Thyroid gland (tissue), 4 donors: Measurements from ENCODE around the gene SLC29A3.

Source experiments
- POLR2A ChIP-seq, 2 donors: fragments of 450-650 bp; IDR thresholded peaks; one replicate each; pipeline ENCODE4 v1.6.1; 2017; ENCODE audit warnings: antibody characterized with exemption in 2 of 2, mild to moderate bottlenecking in 2 of 2, moderate library complexity in 1 of 2
- TF ChIP-seq, protein P1 (sequence below), 6 experiments: fragments of 200-600 bp in 3 of 6; fragments of 450-650 bp in 3 of 6; sonication (generic) in 3 of 6; IDR thresholded peaks; one replicate each; pipeline ENCODE4 v1.5.1; 2016 to 2019; ENCODE audit warnings: antibody characterized with exemption in 6 of 6, mild to moderate bottlenecking in 2 of 6, inconsistent platforms in 1 of 6, moderate library complexity in 1 of 6

DNA sequence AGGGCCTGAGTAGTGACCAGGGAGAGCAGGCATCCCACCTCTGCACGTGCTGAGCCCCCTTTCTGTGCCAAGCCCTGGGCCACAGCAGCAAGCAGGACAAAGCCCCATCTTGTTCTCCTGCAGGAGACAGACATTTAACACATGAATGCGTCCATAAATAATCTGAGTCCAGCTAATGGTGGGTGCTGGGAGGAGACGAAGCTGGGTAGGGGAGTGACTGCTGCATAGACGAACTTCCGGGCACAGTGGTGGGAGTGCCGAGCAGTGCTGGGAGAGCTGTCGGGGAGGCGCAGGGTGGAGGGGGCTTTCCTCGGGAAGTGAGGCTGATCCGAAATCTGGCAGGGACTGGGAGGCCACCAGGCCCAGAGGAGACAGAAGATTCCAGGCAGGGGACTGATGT lies 35.2 kb upstream of the SLC29A3 start:
- TF ChIP-seq, protein P1, sequence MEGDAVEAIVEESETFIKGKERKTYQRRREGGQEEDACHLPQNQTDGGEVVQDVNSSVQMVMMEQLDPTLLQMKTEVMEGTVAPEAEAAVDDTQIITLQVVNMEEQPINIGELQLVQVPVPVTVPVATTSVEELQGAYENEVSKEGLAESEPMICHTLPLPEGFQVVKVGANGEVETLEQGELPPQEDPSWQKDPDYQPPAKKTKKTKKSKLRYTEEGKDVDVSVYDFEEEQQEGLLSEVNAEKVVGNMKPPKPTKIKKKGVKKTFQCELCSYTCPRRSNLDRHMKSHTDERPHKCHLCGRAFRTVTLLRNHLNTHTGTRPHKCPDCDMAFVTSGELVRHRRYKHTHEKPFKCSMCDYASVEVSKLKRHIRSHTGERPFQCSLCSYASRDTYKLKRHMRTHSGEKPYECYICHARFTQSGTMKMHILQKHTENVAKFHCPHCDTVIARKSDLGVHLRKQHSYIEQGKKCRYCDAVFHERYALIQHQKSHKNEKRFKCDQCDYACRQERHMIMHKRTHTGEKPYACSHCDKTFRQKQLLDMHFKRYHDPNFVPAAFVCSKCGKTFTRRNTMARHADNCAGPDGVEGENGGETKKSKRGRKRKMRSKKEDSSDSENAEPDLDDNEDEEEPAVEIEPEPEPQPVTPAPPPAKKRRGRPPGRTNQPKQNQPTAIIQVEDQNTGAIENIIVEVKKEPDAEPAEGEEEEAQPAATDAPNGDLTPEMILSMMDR (IDR thresholded peaks at IDR 0.05), result no peak
- no peak for TF ChIP-seq POLR2A (IDR thresholded peaks at IDR 0.05)
